ENCODE results near the gene TMEM63A. TPM values are rescaled to one million over a fixed set of nuclear protein-coding genes. Genes with fewer than 3 reads are reported as not detected.

TMEM63A gene
- total and polyA plus RNA-seq, 2 of the 13 experiments (the other 11 are each of a cell fraction or from before 2014, with no cell fraction given) = 23.9 to 53.3 TPM

DNA sequence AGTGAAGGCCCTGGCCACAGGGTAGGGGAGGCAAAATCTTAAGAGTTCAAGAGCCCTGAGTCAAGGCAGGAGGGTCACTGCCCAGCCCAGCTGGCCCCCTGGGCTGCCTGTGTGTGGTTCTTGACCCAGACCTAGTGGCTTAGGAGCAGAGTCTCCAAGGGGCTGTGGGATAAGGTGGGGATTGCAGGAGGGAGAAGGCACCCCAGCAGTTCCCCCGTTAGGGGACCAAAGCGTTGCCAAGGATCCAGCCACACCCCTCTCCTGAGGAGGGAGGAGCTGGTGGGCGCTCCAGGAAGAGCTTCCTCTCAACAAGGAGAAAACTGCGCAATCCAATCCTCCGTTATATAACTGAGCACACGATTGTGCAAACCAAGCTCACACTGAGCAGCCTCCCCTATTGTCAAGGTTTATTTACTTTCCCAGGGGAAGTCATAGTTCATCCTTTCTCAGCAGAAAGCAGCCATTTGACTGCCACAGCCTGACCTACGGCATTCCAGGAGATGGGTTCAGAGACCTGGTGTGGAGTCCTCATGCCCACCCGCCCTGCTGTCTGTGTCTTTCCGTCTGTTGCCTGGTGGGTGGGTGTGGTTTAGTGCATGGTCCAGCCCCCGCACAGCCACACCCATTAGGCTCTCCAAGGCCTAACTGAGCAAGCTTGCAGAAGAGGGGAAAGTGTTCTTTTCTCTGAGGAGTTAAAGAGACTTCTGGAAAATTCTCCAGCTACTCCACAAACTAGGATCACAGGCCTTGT, 68.8 kb downstream of the TMEM63A start (continued):
- TF ChIP-seq, protein P1, sequence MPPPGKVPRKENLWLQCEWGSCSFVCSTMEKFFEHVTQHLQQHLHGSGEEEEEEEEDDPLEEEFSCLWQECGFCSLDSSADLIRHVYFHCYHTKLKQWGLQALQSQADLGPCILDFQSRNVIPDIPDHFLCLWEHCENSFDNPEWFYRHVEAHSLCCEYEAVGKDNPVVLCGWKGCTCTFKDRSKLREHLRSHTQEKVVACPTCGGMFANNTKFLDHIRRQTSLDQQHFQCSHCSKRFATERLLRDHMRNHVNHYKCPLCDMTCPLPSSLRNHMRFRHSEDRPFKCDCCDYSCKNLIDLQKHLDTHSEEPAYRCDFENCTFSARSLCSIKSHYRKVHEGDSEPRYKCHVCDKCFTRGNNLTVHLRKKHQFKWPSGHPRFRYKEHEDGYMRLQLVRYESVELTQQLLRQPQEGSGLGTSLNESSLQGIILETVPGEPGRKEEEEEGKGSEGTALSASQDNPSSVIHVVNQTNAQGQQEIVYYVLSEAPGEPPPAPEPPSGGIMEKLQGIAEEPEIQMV (CRISPR knock-in tag; IDR thresholded peaks at IDR 0.05; ENCODE audit: low read depth) = peak; percentile 93
- TF ChIP-seq POLR2G (IDR thresholded peaks at IDR 0.05; ENCODE audit: low read depth, low read length) (peak; percentile 31), U2AF2 (IDR thresholded peaks at IDR 0.05; ENCODE audit: low read depth, low read length) (no peak), HIVEP1 (CRISPR knock-in tag; IDR thresholded peaks at IDR 0.05) (peak; percentile 92), GZF1 (CRISPR knock-in tag; IDR thresholded peaks at IDR 0.05) (peak; percentile 70; the same call in 1 of the 2 replicates), ZNF550 (CRISPR knock-in tag; IDR thresholded peaks at IDR 0.05; ENCODE audit: borderline replicate concordance) (no peak), FOXO1 (CRISPR knock-in tag; IDR thresholded peaks at IDR 0.05) (peak; percentile 95), CHCHD3 (CRISPR knock-in tag; IDR thresholded peaks at IDR 0.05) (no peak), U2AF1 (optimal IDR thresholded peaks at IDR 0.05; ENCODE audit: low read depth, low read length) (no peak), NFATC3 (CRISPR knock-in tag; IDR thresholded peaks at IDR 0.05) (0 out of 2 replicates have a peak, but pooled peaks have one; percentile 42), MTA3 (CRISPR knock-in tag; IDR thresholded peaks at IDR 0.05) (no peak), DMAP1 (CRISPR knock-in tag; IDR thresholded peaks at IDR 0.05) (peak; percentile 86), SIN3B (IDR thresholded peaks at IDR 0.05; ENCODE audit: low read length) (0 out of 2 replicates have a peak, but pooled peaks have one; percentile 7), CBFB (CRISPR knock-in tag; IDR thresholded peaks at IDR 0.05) (peak; percentile 87), HNRNPLL (IDR thresholded peaks at IDR 0.05; ENCODE audit: low read depth, low read length, poor library complexity, severe bottlenecking) (no peak), SRSF9 (IDR thresholded peaks at IDR 0.05; ENCODE audit: borderline replicate concordance, insufficient read depth, low read depth, low read length, poor library complexity, severe bottlenecking) (no peak), MIER3 (CRISPR knock-in tag; IDR thresholded peaks at IDR 0.05; ENCODE audit: borderline replicate concordance) (peak; percentile 97), ZNF253 (CRISPR knock-in tag; IDR thresholded peaks at IDR 0.05; ENCODE audit: borderline replicate concordance) (no peak)
- TF ChIP-seq, protein P2, sequence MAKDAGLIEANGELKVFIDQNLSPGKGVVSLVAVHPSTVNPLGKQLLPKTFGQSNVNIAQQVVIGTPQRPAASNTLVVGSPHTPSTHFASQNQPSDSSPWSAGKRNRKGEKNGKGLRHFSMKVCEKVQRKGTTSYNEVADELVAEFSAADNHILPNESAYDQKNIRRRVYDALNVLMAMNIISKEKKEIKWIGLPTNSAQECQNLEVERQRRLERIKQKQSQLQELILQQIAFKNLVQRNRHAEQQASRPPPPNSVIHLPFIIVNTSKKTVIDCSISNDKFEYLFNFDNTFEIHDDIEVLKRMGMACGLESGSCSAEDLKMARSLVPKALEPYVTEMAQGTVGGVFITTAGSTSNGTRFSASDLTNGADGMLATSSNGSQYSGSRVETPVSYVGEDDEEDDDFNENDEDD (CRISPR knock-in tag; IDR thresholded peaks at IDR 0.05; ENCODE audit: borderline replicate concordance) = peak; percentile 43; the same call in 1 of the 2 replicates
- TF ChIP-seq, protein P3, sequence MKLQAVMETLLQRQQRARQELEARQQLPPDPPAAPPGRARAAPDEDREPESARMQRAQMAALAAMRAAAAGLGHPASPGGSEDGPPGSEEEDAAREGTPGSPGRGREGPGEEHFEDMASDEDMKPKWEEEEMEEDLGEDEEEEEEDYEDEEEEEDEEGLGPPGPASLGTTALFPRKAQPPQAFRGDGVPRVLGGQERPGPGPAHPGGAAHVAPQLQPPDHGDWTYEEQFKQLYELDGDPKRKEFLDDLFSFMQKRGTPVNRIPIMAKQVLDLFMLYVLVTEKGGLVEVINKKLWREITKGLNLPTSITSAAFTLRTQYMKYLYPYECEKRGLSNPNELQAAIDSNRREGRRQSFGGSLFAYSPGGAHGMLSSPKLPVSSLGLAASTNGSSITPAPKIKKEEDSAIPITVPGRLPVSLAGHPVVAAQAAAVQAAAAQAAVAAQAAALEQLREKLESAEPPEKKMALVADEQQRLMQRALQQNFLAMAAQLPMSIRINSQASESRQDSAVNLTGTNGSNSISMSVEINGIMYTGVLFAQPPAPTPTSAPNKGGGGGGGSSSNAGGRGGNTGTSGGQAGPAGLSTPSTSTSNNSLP (IDR thresholded peaks at IDR 0.05; ENCODE audit: low read depth, low read length) = no peak
- TF ChIP-seq, protein P4, sequence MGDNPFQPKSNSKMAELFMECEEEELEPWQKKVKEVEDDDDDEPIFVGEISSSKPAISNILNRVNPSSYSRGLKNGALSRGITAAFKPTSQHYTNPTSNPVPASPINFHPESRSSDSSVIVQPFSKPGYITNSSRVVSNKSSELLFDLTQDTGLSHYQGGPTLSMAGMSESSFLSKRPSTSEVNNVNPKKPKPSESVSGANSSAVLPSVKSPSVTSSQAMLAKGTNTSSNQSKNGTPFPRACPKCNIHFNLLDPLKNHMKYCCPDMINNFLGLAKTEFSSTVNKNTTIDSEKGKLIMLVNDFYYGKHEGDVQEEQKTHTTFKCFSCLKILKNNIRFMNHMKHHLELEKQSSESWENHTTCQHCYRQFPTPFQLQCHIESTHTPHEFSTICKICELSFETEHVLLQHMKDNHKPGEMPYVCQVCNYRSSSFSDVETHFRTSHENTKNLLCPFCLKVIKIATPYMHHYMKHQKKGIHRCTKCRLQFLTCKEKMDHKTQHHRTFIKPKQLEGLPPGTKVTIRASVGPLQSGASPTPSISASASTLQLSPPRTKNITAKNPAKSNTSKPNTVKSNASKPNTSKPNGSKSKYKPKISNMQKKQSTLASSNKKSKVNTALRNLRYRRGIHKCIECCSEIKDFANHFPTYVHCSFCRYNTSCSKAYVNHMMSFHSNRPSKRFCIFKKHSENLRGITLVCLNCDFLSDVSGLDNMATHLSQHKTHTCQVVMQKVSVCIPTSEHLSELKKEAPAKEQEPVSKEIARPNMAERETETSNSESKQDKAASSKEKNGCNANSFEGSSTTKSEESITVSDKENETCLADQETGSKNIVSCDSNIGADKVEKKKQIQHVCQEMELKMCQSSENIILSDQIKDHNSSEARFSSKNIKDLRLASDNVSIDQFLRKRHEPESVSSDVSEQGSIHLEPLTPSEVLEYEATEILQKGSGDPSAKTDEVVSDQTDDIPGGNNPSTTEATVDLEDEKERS (CRISPR knock-in tag; IDR thresholded peaks at IDR 0.05) = peak; percentile 91; the same call in 1 of the 2 replicates
- TF ChIP-seq, protein P5, sequence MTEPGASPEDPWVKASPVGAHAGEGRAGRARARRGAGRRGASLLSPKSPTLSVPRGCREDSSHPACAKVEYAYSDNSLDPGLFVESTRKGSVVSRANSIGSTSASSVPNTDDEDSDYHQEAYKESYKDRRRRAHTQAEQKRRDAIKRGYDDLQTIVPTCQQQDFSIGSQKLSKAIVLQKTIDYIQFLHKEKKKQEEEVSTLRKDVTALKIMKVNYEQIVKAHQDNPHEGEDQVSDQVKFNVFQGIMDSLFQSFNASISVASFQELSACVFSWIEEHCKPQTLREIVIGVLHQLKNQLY (CRISPR knock-in tag; IDR thresholded peaks at IDR 0.05) = peak; percentile 91

Data from HepG2 (cell line).